Measurements from ENCODE around the gene TULP4.
"Not testable (repeated sequence)": the region's sequence is repeated elsewhere in the genome, so short reads cannot be mapped to it uniquely, and the experiment has no call there.

Gene TULP4

DNA sequence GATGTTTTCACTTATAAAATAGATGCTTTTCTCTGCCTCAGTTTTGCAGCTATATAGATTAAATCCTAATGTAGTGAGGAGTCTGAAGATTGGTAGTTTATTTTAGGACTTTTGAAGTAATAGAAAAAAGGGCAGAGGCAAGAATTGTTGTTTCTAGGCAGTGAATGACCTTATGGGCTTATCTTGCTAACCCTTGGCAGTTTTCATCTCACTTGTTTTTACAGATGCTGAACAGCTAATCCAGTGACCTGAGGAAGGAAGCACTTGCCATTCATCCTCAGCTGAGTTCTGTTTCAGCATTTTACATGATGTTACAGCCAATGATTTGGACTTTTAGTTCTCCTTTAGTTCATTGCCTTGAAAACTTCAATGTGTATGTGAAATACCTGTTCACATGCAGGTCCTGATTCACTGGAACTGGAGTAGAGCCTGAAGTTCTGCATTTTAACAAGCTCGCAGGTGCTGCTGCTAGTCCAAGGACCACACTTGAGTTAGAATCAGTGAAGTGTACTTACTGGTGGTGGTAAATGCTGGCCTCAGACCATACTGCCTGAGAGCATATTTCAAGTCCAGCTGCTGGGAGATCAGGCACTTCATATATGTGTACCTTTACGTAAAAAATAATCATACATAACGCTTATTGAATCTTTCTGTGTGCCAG lies 86.9 kb downstream of the TULP4 start:
- no peak for DNase-seq

DNA sequence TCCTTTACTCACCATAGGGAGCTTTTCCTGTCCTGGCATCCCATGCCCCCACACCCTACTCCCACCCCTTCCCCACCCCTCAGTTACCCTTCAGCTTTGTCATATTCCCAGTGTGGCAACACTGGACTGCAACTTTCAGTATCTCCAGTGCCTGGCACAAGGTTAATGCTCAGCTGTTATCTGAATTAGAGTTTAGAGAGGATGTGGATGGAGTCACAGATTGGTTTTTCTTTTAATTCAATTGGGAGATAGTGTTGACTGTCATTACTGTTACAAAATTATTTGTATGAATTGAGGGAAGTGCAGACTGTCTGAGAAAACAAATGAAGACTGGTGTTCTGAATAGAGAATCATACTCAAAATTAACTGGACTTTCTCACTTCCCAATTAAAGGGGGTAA lies 89.9 kb downstream of the TULP4 start:
- DNase-seq: no peak

DNA sequence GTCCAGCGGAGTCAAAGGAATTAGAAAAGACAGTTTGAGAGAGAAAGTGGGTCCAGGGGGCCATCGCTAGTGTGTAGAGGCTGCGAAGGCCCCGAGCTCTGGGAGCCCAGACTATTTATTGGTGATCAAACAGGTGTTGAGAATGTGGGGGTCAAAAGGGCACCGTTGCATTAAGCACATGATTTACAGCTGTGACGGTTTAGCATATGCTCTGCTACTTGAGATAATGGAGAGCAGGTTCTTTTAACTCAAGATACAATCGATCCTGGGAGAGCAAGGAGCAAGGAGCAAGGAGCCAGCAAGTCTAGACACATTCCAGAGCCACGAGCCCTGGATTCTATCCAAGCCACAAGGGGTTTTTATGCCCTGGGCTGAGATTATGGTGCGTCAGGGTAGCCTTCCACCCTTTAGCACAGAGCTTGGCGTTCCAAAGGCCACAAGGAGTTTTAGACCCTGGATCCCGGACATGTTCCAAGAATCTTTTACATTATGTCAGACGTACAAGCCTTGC lies 93.1 kb downstream of the TULP4 start:
- not testable (repeated sequence) for DNase-seq

DNA sequence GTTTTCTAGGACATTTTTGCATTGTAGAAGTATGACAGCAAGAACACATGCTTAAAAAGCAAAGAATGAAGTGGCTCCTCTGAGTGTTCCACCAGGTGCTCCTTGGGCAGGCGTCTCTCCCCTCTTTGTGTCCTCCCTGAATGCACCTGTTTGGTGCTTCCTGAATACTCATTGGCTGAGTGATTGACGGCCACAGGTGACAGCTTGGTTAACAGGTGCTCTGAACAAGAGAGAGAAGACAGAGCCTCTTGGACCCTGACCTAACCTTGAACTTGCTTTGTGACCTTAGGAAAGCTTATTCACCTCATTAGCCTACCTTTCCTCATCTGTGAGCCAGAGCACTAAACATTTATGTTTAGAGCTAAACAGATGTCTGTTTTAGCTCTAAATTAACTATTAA lies 93.7 kb downstream of the TULP4 start:
- DNase-seq: no peak

DNA sequence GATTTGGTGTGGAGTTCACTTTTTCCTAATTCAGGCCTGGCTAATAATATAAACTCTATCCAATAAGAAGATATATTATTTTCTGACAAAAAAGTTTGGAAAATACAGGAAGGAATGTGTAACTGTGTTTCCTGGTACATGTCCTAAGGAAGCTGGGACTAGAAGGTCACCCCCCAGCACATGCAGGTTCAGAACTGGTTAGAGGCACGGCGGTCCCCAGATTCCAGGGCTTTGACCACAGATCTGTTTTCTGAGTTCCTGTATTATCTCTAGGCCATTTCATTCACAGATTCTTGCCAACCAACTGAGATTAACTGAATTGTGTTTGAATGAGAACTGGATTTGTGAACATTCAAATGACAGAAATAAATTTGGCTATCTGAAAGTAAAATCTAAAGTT lies 94.5 kb downstream of the TULP4 start:
- DNase-seq: no peak

DNA sequence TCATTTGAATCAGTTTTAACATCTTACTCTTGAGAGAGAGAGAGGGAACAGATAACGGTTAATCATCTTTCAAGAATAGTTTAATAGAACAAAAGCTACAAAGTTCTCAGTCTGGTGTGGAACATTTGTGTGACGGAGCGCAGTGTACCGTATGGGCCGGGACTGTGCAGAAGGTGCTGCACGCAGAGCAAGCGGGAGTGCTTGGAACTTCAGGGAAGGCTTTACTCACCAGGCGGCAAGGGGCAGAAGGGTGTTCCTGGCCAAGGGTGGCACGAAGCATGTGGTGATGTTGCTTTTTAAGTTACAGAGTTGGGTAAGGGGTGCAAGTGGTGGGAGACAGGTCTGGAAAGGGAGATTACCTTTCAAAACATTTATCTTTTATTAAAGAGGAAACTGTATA lies 95.7 kb downstream of the TULP4 start:
- no peak for DNase-seq

DNA sequence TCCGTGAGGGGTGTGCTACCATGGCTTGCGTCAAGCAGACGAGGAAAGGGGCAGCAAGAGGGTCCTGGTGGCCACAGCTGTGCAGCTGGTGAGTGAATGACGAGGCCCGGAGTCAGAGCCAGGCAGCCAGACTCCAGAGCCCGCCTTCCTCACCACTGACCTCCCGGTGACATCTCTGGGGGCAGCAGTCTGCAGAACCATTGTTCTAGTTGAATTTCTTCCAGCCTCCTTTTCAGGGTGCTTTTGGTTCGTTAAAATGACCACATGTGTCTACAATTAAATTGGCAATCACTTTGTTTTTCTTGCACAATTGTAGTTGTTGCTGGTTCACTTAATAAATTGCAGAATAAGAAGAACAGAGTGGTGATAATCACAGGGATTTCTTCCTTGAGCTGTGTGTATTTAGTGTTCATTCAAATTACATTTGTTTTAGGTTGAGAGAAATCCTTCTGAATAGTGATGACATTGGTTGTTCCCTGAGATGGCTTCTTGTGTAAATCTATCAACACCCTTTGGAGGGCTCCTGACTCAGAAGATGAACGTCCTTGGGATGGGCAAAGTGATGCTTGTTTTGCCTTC lies 96.4 kb downstream of the TULP4 start:
- DNase-seq: no peak

DNA sequence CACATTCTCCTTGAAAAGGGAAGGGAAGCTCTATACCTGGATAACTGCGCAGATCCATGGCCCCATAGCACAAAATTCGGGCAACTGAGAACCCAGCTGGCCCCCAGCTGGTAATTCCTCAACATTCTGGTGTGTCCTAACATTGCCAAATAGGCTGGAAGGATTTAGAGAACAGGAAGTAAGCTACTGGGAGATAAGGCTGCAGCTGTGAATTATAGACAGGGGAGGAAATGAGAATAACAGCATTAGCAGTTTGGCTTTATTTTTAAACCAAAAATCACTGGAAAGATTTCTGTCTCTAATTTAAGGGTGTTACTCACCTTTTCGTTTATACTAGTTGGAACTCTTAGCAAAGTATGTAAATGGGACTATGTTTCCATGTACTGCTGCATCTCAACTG lies 97.2 kb downstream of the TULP4 start:
- DNase-seq: no peak

DNA sequence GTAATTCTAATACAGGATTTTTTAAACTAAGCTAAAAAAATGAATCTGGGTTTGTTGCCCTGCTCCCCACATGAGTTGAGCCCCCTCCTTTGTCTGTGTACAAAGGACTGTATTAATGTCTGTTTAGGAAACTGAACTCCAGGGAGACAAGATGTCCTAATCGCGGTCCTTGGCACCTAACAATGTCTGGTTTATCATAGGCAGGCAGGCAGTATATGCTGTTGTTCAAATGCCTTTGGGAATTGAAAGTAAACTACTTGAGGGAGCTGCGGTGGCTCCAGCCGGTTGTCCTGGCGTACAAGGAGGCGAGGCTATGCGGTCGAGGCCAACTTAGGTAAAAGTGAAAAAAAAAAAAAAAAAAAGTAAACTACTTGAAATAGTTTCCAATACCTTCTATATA lies 98.5 kb downstream of the TULP4 start:
- DNase-seq: no peak

DNA sequence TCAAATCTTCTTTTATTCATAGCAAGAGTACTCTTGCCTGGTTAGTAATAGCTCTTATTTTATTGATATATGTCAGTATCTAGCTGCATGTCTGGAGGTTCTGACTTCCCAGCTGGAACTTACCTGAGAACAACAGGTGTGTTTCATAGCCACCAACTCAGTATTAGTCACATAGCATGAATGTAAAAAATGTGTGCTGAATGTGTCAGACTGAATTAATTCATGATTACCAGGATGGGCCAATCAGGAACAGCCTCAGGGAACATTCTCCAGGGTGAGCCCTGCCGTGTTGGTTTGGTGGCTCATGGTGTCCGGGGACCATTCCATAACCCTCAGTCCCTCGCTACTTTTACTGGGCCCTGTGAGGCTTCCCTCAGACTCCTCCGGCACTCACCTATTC lies 99.7 kb downstream of the TULP4 start:
- DNase-seq: no peak

DNA sequence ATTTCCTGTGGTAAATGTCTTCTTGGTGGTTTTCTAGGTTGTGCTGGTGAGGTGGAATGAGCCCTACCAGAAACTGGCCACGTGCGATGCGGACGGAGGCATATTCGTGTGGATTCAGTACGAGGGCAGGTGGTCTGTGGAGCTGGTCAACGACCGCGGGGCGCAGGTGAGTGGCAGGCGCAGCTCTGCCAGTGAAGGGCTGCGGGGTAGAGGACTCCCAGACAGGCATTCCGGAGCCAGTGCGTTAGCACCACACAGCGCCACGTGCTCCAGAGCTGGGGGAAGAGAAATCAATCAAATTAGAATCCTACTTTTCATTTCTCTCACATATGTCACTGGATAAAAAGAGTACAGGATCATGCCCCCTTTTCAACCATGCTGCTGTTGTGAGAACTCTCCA lies 100.8 kb downstream of the TULP4 start:
- DNase-seq: no peak

DNA sequence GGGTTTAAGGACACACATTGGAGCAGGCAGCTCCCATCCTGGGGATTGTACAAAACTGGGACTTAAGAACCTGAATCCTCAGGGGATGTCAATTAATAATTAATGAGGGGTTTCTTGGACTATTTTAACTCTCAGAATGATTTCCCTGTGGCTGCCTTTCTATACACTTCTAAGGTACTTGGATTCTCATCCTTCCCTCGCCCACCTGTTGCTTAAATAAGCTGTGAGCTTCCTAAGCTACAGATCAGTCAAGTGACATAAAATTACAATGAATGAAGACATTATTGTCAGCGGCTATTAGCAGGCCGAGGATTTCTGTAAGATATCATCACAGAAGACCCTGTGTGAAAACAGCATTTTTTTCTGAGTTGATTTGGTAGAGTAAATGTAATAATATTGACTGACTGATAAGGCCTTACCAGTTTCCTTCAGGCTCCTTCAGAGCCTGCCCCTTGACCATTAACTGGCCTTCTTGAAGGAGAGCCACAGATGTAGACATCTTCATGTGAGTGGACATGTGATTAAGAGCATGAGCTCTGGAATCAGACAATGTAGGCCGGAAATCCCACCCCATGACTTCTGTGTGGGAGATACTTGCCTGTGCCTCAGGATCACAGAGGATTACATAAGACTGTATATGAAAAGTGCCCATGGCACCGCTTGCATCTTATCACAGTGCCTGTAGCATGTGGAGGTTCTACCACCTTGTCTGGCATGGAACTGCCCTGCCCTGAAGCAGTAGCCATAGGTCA lies 101.7 kb downstream of the TULP4 start:
- no peak for DNase-seq

DNA sequence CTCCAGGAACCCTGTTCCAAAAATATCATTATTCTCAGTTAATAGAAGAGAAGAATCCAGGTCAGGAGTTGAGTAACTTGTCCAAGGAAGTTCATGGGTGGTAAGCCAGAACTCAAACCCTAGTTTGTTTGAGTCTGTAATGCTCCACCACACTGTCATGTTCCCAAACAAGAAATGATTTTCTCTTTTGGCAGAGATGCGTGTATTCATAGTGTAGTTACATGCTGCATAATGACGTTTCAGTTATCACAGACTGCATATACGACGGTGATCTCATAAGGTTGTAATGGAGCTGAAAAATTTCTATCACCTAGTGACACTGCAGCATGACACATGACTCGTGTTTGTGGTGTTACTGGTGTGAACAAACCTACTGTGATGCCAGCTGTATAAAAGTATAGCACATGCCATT lies 102.6 kb downstream of the TULP4 start:
- no peak for DNase-seq

DNA sequence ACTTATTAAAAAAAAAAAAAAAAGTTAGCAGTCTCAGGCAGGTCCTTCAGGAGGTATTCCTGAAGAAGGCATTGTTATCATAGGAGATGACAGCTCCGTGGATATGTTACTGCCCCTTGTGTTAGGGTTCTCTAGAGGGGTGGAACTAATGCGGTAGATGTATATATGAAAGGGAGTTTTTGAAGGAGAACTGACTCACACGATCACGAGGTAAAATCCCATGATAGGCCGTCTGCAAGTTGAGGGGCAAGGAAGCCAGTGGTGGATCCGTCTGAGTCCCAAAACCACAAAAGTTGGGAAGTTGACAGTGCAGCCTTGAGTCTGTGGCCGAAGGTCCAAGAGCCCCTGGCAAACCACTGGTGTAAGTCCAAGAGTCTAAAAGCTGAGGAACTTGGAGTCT lies 103.4 kb downstream of the TULP4 start:
- no peak for DNase-seq

DNA sequence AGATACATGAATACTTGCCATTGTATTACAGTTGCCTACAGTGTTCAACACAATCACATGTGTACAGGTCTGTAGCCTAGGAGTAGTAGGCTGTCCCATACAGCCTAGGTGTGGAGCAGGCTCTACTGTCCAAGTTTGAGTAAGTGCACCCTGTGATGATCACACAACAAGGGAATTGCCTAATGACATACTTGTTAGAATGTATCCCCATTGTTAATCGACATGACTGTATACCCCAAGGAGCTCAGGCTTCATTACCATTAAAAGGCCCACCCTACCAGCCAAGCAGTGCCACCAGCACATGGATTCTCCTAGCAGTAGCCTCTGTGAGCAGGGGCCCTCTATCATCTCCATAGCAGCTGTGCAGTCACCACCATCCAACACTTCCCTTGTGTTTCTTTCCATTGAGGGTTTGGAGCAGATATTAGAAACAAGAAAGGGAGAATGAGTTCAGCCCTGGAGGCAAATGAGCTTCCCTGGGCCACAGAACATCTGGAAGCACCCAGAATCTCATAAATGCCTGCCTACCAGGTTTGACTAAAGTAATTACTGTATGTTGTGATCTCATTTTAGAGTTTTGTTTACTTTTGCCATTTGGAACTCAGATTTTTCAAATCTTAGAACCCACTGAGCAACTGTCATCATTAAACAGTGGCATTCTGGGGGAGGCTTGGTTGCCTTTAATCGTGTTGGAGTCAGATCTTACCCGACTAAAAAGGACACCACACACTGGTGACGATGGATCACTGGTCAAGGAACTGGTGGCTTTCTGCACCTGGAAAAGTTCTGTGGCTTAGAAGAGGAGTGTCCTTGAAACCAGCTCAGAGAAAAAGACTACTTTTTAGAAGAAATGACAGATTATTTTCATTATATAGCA lies 104.9 kb downstream of the TULP4 start:
- DNase-seq: no peak

DNA sequence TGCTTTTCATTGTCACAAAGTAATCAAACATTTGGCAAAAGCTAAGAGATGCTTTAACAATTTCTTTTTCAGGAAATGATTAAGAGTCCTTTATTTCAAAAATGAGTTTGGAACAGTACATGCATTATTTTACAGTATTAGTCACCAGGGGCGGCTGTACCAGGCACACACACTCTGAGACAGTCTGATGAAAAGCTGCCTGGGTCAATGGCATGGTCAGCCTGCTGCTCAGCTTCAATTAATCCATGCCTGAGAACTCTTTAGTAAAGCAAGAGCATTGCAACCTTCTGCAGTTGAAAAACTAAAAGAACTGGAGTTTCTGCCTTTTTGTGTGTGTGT lies 105.5 kb downstream of the TULP4 start:
- DNase-seq: no peak

DNA sequence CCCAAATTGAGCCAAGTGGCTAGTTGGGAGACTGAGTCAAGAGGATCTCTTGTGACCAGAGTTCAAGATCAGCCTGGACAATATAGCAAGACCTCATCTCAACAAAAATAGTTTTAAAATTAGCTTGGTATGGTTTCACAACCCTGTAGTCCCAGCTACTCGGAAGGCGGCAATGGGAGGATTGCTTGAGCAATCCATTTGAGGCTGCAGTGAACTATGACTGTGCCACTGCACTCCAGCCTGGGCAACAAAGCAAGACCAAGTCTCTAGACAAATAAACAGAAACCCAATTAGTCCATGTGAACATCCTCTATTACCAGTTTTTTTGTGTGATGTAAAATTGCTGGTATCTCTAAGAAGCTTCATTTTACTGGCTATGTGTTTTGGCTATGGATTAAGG lies 106.2 kb downstream of the TULP4 start:
- DNase-seq: no peak

DNA sequence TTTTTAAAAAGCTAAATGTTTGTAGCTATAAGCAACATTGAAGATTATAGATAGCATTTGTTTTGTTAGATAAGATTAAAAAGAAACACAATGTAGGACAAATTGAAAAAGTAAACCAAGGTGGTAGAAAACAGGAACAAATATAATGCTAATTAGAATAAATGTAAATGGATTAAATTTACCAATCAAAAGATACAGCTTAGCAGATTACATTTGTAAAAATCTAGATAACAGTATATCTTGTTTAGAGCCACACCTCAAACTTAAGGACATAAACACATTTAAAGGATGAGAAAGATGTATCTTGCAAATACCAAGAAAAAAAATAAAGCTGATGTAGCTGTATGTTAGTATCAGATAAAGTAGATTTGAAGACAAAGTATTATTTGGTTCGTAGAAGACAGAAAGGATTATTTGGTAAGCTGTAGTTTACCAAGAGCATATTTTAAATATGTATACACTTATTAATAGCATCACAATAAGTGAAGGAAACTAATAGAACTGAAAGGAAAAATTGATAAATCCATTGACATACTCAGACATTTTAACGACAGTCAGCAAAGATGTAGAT lies 107.2 kb downstream of the TULP4 start:
- no peak for DNase-seq

DNA sequence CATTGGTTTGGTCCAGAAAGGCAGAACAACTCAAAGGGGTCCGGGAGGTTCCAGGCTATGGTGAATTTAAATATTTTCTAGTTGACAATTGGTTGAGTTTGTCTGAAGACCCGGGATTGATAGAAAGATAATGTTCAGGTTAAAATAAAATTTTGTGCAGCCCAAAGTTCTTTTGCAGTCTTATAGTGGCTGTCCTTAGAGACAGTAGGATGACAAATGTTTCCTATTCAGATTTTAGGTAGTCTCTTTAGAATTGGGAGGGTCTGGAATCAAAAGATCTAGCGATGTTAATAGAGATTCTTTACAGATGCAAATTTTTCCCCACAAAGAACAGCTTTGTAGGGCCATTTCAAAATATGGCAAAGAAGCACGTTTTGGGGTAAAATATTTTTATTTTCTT lies 109.1 kb downstream of the TULP4 start:
- no peak for DNase-seq

DNA sequence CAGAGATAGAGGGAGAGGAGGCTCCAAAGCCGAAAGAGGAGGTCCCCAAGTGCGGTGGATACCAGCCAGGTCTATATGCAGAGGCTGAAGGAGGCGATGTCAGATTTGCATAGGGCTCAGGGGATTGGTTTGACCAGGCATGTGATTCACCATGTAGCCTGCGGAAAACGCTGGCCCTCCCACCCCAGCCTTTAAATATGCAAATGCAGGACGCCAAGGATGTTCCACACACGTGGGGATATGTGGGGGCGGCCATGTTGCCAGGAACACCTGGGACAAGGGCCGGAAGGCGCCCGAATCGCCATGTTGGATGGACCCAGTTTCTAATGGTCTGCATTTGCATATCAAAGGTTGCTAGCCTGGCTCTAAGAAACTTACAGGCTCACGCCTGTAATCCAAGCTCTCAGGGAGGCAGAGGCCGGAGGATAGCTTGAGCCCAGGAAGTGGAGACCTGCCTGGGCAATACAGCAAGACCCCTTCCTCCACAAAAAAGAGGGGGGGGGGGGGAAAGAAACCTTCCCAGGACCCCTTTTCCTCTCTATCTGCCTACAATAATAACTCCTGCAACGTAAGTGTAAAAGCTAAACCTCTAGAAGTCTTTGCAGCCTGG lies 110.5 kb downstream of the TULP4 start:
- no peak for DNase-seq

DNA sequence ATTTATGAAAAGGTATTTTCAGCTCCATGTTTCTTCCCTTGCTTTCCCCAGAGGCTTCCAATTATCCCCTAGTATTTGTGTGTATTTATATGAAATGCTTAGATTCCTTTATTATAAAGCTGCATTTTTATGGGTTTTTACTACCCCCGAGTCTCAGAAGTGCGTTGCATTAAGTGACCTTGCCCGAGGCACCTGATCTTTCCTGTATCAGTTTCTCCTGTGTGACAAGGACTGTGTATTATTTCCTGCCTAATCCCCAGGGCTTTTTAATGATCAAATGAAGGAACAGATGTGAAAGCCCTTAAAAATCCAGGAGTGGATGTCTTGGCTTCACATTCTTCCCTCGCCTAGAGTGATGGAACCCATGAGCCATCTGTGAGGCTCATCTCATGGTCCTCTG lies 118.8 kb downstream of the TULP4 start:
- no peak for DNase-seq

DNA sequence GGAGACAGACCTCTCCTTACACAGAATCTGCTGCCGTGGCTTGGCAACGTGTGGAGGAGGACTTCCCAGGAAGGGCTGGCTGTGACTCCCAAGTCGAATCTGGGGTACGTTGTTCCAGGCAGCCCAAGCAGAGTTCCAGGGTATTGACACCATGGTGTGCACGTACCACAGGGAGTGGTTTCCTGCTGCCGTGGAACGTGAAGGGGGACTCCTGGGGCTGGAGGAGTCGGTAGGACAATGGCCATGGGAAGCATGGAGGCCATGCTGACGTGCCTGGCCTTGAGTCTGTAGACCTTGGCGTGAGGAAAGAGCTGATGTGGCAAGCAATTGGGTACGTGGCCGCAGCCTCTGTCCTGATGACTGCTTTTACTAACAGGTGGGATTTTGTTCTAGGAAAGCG lies 119.3 kb downstream of the TULP4 start:
- no peak for DNase-seq

DNA sequence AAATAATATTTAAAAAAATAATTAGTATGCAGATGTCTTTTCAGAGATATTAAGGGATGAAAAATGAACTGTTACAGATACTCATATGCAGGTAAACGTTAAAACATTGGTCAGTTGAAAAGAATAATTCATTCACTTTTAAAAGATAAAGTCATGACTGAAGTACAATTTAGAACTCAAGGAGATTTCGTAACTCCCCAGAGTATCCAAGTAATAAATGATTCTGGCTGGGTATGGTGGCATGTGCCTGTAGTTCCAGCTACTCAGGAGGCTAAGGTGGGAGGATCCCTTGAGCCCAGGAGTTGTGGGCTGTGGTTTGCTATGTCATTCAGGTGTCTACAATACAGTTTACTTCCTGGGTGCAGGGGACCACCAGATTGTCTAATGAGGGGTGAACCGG lies 125.3 kb downstream of the TULP4 start:
- DNase-seq: no peak
